ENCODE measurements around the gene FBRSL1.

The FBRSL1 gene

GRCh38 chr12:132476421-132476820 lies 13.5 kb upstream of the FBRSL1 start:
- no peak overlapping the region for H3K4me2 ChIP-seq (ENCODE audit: low read depth, low read length)
- peaks cover 25% of the 10 kb centered on the region for H3K27me3 ChIP-seq (replicated peaks; ENCODE audit: insufficient read depth, low read length)
- no peaks in the 10 kb centered on the region for H3F3A ChIP-seq (ENCODE audit: insufficient read depth, low read length)
- H3K4me3 ChIP-seq (ENCODE audit: low read length) = no peak overlapping the region
- H3K4me1 ChIP-seq (ENCODE audit: low read length) = no peaks in the 10 kb centered on the region
- TF ChIP-seq EZH2 (optimal IDR thresholded peaks at IDR 0.05; ENCODE audit: low read depth, low read length) (no peak), CTCF (IDR thresholded peaks at IDR 0.05; ENCODE audit: low read length) (no peak), EZH2phosphoT487 (IDR thresholded peaks at IDR 0.05; ENCODE audit: low read length) (no peak)
- no peak overlapping the region for H2AFZ ChIP-seq (ENCODE audit: low read length)
- H4K20me1 ChIP-seq (ENCODE audit: insufficient read depth, low read length) = no peaks in the 10 kb centered on the region
- no peaks in the 10 kb centered on the region for H3K79me2 ChIP-seq (ENCODE audit: low read length)
- H3K9ac ChIP-seq (ENCODE audit: low read length) = no peak overlapping the region
- no peaks in the 10 kb centered on the region for H3K9me3 ChIP-seq (replicated peaks; ENCODE audit: insufficient read depth, low read length)
- no peak for DNase-seq
- no peaks in the 10 kb centered on the region for H3K36me3 ChIP-seq (replicated peaks; ENCODE audit: insufficient read depth, low read length)
- H3K27ac ChIP-seq (ENCODE audit: low read length) = no peak overlapping the region
- no peaks in the 10 kb centered on the region for H3K9me2 ChIP-seq (replicated peaks; ENCODE audit: insufficient read depth, low read length)

GRCh38 chr12:132477017-132477702 lies 12.8 kb upstream of the FBRSL1 start:
- H3K9me3 ChIP-seq (replicated peaks; ENCODE audit: insufficient read depth, low read length) = no peaks in the 10 kb centered on the region
- H3K4me1 ChIP-seq (ENCODE audit: low read length) = no peaks in the 10 kb centered on the region
- TF ChIP-seq CTCF (IDR thresholded peaks at IDR 0.05; ENCODE audit: low read length) (no peak), EZH2phosphoT487 (IDR thresholded peaks at IDR 0.05; ENCODE audit: low read length) (no peak), EZH2 (optimal IDR thresholded peaks at IDR 0.05; ENCODE audit: low read depth, low read length) (no peak)
- H3K9ac ChIP-seq (ENCODE audit: low read length) = no peak overlapping the region
- H3K4me3 ChIP-seq (ENCODE audit: low read length) = no peak overlapping the region
- no peak overlapping the region for H3K27ac ChIP-seq (ENCODE audit: low read length)
- no peak for DNase-seq
- H3F3A ChIP-seq (ENCODE audit: insufficient read depth, low read length) = no peaks in the 10 kb centered on the region
- H3K79me2 ChIP-seq (ENCODE audit: low read length) = no peaks in the 10 kb centered on the region
- H3K4me2 ChIP-seq (ENCODE audit: low read depth, low read length) = no peak overlapping the region
- H3K36me3 ChIP-seq (replicated peaks; ENCODE audit: insufficient read depth, low read length) = no peaks in the 10 kb centered on the region
- peaks cover 25% of the 10 kb centered on the region for H3K27me3 ChIP-seq (replicated peaks; ENCODE audit: insufficient read depth, low read length)
- no peaks in the 10 kb centered on the region for H3K9me2 ChIP-seq (replicated peaks; ENCODE audit: insufficient read depth, low read length)
- H4K20me1 ChIP-seq (ENCODE audit: insufficient read depth, low read length) = no peaks in the 10 kb centered on the region
- no peak overlapping the region for H2AFZ ChIP-seq (ENCODE audit: low read length)

DNA sequence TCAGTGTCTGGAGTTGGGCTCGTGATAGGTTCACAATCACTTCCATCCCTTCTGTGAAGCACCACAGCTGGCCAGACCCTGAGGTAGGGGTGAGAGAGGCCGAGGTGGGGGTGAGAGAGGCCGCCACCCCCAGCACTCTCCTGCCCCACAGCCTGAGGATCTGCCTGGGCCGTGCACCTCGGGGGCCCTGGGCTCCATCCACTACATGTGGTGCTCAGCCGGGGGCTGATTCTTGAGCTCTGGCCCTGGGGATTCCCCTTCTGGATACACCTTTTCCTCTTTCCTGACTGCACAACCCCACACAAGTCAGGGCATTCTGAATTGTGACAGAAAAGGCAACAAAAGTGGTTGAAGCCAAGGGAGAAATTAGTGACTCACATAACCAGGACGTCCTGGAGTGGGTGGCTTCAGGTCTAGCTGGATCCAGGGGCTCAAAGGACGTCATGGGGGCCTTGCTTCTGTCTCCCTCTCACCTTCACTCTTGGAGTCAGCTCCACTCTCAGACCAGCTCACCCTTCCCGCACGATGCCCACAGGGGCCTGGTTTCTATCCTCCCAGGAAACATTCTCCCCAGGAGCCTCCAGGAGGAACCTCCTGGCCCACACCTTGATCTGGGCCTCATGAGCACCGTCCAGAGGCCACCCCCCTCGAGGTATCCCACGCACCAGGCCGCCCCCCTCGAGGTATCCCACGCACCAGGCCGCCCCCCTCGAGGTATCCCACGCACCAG lies 12.1 kb upstream of the FBRSL1 start:
- Histone ChIP-seq H4K20me1 (ENCODE audit: insufficient read depth, low read length) (no peaks in the 10 kb centered on the region), H3K27ac (ENCODE audit: low read length) (no peak overlapping the region), H3K4me1 (ENCODE audit: low read length) (no peaks in the 10 kb centered on the region), H3K36me3 (replicated peaks; ENCODE audit: insufficient read depth, low read length) (no peaks in the 10 kb centered on the region), H3F3A (ENCODE audit: insufficient read depth, low read length) (no peaks in the 10 kb centered on the region), H3K9me3 (replicated peaks; ENCODE audit: insufficient read depth, low read length) (no peaks in the 10 kb centered on the region), H3K9ac (ENCODE audit: low read length) (no peak overlapping the region), H3K4me3 (ENCODE audit: low read length) (no peak overlapping the region), H3K9me2 (replicated peaks; ENCODE audit: insufficient read depth, low read length) (no peaks in the 10 kb centered on the region), H3K4me2 (ENCODE audit: low read depth, low read length) (no peak overlapping the region), H3K27me3 (replicated peaks; ENCODE audit: insufficient read depth, low read length) (peaks cover 30% of the 10 kb centered on the region), H3K79me2 (ENCODE audit: low read length) (no peaks in the 10 kb centered on the region), H2AFZ (ENCODE audit: low read length) (no peak overlapping the region)
- TF ChIP-seq CTCF (IDR thresholded peaks at IDR 0.05; ENCODE audit: low read length) (no peak), EZH2 (optimal IDR thresholded peaks at IDR 0.05; ENCODE audit: low read depth, low read length) (no peak), EZH2phosphoT487 (IDR thresholded peaks at IDR 0.05; ENCODE audit: low read length) (no peak)
- DNase-seq = no peak
